Pons (tissue), 1 donor: Measurements from ENCODE around the gene ACSS1.
"Not testable (repeated sequence)": the region's sequence is repeated elsewhere in the genome, so short reads cannot be mapped to it uniquely, and the experiment has no call there.

Experiments
- DNase-seq: peaks from one replicate; pipeline ENCODE4 v3.0.0-alpha.2; 2016; ENCODE audit warnings: low spot score

ACSS1 gene

GRCh38 chr20:25009218-25010145, 48.5 kb downstream of the ACSS1 start:
- DNase-seq = peak; percentile 56

GRCh38 chr20:25008388-25009217, 49.3 kb downstream of the ACSS1 start:
- no peak for DNase-seq

GRCh38 chr20:25007491-25008305, 50.2 kb downstream of the ACSS1 start:
- DNase-seq = no peak

GRCh38 chr20:25006431-25007167, 51.3 kb downstream of the ACSS1 start:
- DNase-seq = no peak

GRCh38 chr20:25005661-25006060, 52.3 kb downstream of the ACSS1 start:
- no peak for DNase-seq

- DNase-seq = no peak
Measured at GRCh38 chr20:25005220-25005619, 52.7 kb downstream of the ACSS1 start.

- no peak for DNase-seq
Measured at GRCh38 chr20:25003002-25003401, 54.9 kb downstream of the ACSS1 start.

GRCh38 chr20:25001323-25001722, 56.6 kb downstream of the ACSS1 start:
- not testable (repeated sequence) for DNase-seq

GRCh38 chr20:25000268-25000801, 57.6 kb downstream of the ACSS1 start:
- DNase-seq = no peak

- DNase-seq = no peak
Measured at GRCh38 chr20:24999568-24999967, 58.4 kb downstream of the ACSS1 start.

- DNase-seq = no peak
Measured at GRCh38 chr20:24998631-24999445, 59.1 kb downstream of the ACSS1 start.

- DNase-seq = no peak
Measured at GRCh38 chr20:24998121-24998520, 59.8 kb downstream of the ACSS1 start.

GRCh38 chr20:24996449-24997377, 61.2 kb downstream of the ACSS1 start:
- no peak for DNase-seq

GRCh38 chr20:24995741-24996448, 62.0 kb downstream of the ACSS1 start:
- no peak for DNase-seq

- DNase-seq = peak; percentile 94
Measured at GRCh38 chr20:24994470-24995368, 63.2 kb downstream of the ACSS1 start.

- DNase-seq = no peak
Measured at GRCh38 chr20:24994186-24994465, 63.8 kb downstream of the ACSS1 start.

GRCh38 chr20:24993337-24994185, 64.4 kb downstream of the ACSS1 start:
- peak; percentile 91 for DNase-seq
